HG02885 (cell line): ENCODE measurements around the gene PDE11A.

Experiments used
- ATAC-seq: cut with Tn5 transposase; IDR thresholded peaks from one replicate; pipeline ENCODE4 v1.9.1; 2021; ENCODE audit warnings: mild to moderate bottlenecking; ENCODE audit not compliant: unreplicated experiment, poor library complexity

Gene PDE11A

GRCh38 chr2:177738461-177739235 is 333.9 kb downstream of the PDE11A start:
- ATAC-seq: no peak

- no peak for ATAC-seq
These were observed 337.2 kb downstream of the PDE11A start for GRCh38 chr2:177735318-177735803.

GRCh38 chr2:177733322-177733855 is 339.2 kb downstream of the PDE11A start:
- no peak for ATAC-seq

GRCh38 chr2:177731384-177731783 is 341.2 kb downstream of the PDE11A start:
- no peak for ATAC-seq

- ATAC-seq: no peak
These were observed 341.8 kb downstream of the PDE11A start for GRCh38 chr2:177730792-177731191.

GRCh38 chr2:177730363-177730762 is 342.2 kb downstream of the PDE11A start:
- ATAC-seq: no peak

GRCh38 chr2:177728920-177729319 is 343.7 kb downstream of the PDE11A start:
- no peak for ATAC-seq

- ATAC-seq: no peak
These were observed 344.2 kb downstream of the PDE11A start for GRCh38 chr2:177728399-177728765.

- no peak for ATAC-seq
These were observed 344.8 kb downstream of the PDE11A start for GRCh38 chr2:177727577-177728398.

GRCh38 chr2:177726931-177727348 is 345.6 kb downstream of the PDE11A start:
- no peak for ATAC-seq

GRCh38 chr2:177724398-177725287 is 347.9 kb downstream of the PDE11A start:
- ATAC-seq: peak; percentile 68

GRCh38 chr2:177723235-177723634 is 349.3 kb downstream of the PDE11A start:
- no peak for ATAC-seq

GRCh38 chr2:177721818-177722567 is 350.6 kb downstream of the PDE11A start:
- no peak for ATAC-seq

GRCh38 chr2:177721087-177721486 is 351.5 kb downstream of the PDE11A start:
- ATAC-seq: no peak

GRCh38 chr2:177717831-177718618 is 354.6 kb downstream of the PDE11A start:
- no peak for ATAC-seq

GRCh38 chr2:177716484-177716883 is 356.1 kb downstream of the PDE11A start:
- ATAC-seq: no peak

GRCh38 chr2:177715771-177716170 is 356.8 kb downstream of the PDE11A start:
- ATAC-seq: no peak

- no peak for ATAC-seq
These were observed 357.9 kb downstream of the PDE11A start for GRCh38 chr2:177714704-177715103.

GRCh38 chr2:177712462-177712861 is 360.1 kb downstream of the PDE11A start:
- no peak for ATAC-seq
